Testis (tissue), 2 donors: Measurements from ENCODE around the gene RASGEF1B.

Experiments
- CTCF ChIP-seq, 3 experiments: fragments of 450-650 bp in 2 of 3; fragments of 200-600 bp in 1 of 3; sonication (generic) in 1 of 3; IDR thresholded peaks; one replicate each; pipeline ENCODE4 v1.5.1; 2016 to 2019; ENCODE audit warnings: antibody characterized with exemption in 3 of 3, mild to moderate bottlenecking in 2 of 3, moderate library complexity in 1 of 3
- POLR2A ChIP-seq: fragments of 450-650 bp; IDR thresholded peaks from one replicate; pipeline ENCODE4 v1.6.1; 2017; ENCODE audit warnings: antibody characterized with exemption, mild to moderate bottlenecking, moderate library complexity

GRCh38 chr4:81470456-81471297 is 1.0 kb downstream of the RASGEF1B start:
- TF ChIP-seq CTCF (IDR thresholded peaks at IDR 0.05) (no peak), POLR2A (no peak)
